WTC11 (cell line): ENCODE results near the gene PABPC3. TPM values are rescaled to one million over a fixed set of nuclear protein-coding genes. Genes with fewer than 3 reads are reported as not detected.
A peak's percentile ranks its signal among the peaks of the same experiment; 100 is the strongest.

Experiments
- ATAC-seq: fragments of 200-7000 bp; cut with Tn5 transposase; 2 replicates; pipeline ENCODE4 v1.10.0; 2021; ENCODE audit warnings: mild to moderate bottlenecking, moderate library complexity
- CTCF ChIA-PET: fragments of 300-600 bp; sonication (Branson Sonifier 250); formaldehyde crosslinking; loops from one replicate; lab custom pipeline; 2021; ENCODE audit warnings: antibody characterized with exemption; lab: Charles Lee
- POLR2A ChIA-PET: fragments of 350-600 bp; sonication (Branson Sonifier 250); formaldehyde crosslinking; loops from one replicate; lab custom pipeline; 2021; ENCODE audit warnings: antibody characterized with exemption; lab: Charles Lee
- DNase-seq: peaks from one replicate; pipeline ENCODE4 v3.0.0; 2021; ENCODE audit warnings: low spot score
- H3K27ac Mint-ChIP-seq: 2 replicates; pipeline ENCODE4 v1.8.0; 2021; ENCODE audit warnings: mixed read lengths
- H3K27me3 Mint-ChIP-seq: 2 replicates; pipeline ENCODE4 v1.8.0; 2021; ENCODE audit warnings: low read depth, mild to moderate bottlenecking, moderate library complexity, mixed read lengths
- H3K36me3 Mint-ChIP-seq: 2 replicates; pipeline ENCODE4 v1.8.0; 2021; ENCODE audit warnings: mixed read lengths
- H3K4me1 Mint-ChIP-seq: 2 replicates; pipeline ENCODE4 v1.8.0; 2022; ENCODE audit warnings: mixed read lengths
- H3K4me3 Mint-ChIP-seq: 2 replicates; pipeline ENCODE4 v1.8.0; 2021; ENCODE audit warnings: mild to moderate bottlenecking, moderate library complexity, mixed read lengths
- H3K9me3 Mint-ChIP-seq: 2 replicates; pipeline ENCODE4 v1.8.0; 2021; ENCODE audit warnings: mixed read lengths
- CREM ChIP-seq: sonication (generic); formaldehyde crosslinking; IDR thresholded peaks from 2 replicates; pipeline ENCODE4 v1.8.1; 2022; ENCODE audit warnings: mild to moderate bottlenecking, missing genetic modification reagents, moderate library complexity
- ESRRA ChIP-seq: sonication (generic); formaldehyde crosslinking; IDR thresholded peaks from 2 replicates; pipeline ENCODE4 v1.8.1; 2022; ENCODE audit warnings: mild to moderate bottlenecking, missing genetic modification reagents, borderline replicate concordance
- FOXJ3 ChIP-seq: sonication (generic); formaldehyde crosslinking; IDR thresholded peaks from 2 replicates; pipeline ENCODE4 v1.9.0; 2021; ENCODE audit warnings: missing genetic modification reagents, mild to moderate bottlenecking, borderline replicate concordance
- FOXK1 ChIP-seq: sonication (generic); formaldehyde crosslinking; IDR thresholded peaks from 2 replicates; pipeline ENCODE4 v1.8.0; 2022; ENCODE audit warnings: mild to moderate bottlenecking, moderate library complexity, missing genetic modification reagents
- FOXP1 ChIP-seq: sonication (generic); formaldehyde crosslinking; IDR thresholded peaks from 2 replicates; pipeline ENCODE4 v1.8.0; 2022; ENCODE audit warnings: missing genetic modification reagents, mild to moderate bottlenecking, moderate library complexity, borderline replicate concordance
- GRHL2 ChIP-seq: fragments of 250-450 bp; sonication (Bioruptor Pico); IDR thresholded peaks from 2 replicates; pipeline ENCODE4 v1.8.0; 2022; ENCODE audit warnings: mild to moderate bottlenecking, moderate library complexity; ENCODE audit not compliant: insufficient replicate concordance, severe bottlenecking
- GTF2I ChIP-seq: fragments of 250-450 bp; sonication (Bioruptor Pico); conservative IDR thresholded peaks from 2 replicates; pipeline ENCODE4 v1.4.0; 2021; ENCODE audit warnings: mild to moderate bottlenecking
- HMGA2 ChIP-seq: fragments of 250-450 bp; sonication (Bioruptor Pico); IDR thresholded peaks from 2 replicates; pipeline ENCODE4 v1.4.0; 2021; ENCODE audit warnings: mild to moderate bottlenecking, moderate library complexity
- NR1H2 ChIP-seq: sonication (generic); formaldehyde crosslinking; IDR thresholded peaks from 2 replicates; pipeline ENCODE4 v1.9.0; 2021; ENCODE audit warnings: mild to moderate bottlenecking, moderate library complexity, missing genetic modification reagents
- NR3C1 ChIP-seq: sonication (generic); formaldehyde crosslinking; conservative IDR thresholded peaks from 2 replicates; pipeline ENCODE4 v1.8.1; 2023; ENCODE audit warnings: low read depth, mild to moderate bottlenecking, missing genetic modification reagents
- SOX15 ChIP-seq: fragments of 250-450 bp; sonication (Bioruptor Pico); IDR thresholded peaks from 2 replicates; pipeline ENCODE4 v1.9.0; 2021; ENCODE audit warnings: mild to moderate bottlenecking
- ZNF263 ChIP-seq: sonication (generic); formaldehyde crosslinking; IDR thresholded peaks from 2 replicates; pipeline ENCODE4 v1.8.1; 2022; ENCODE audit warnings: low read depth, mild to moderate bottlenecking, moderate library complexity, missing genetic modification reagents
- total RNA-seq: library from RNA; stranded (reverse); gene quantifications from 3 replicates; pipeline ENCODE4 v1.2.3, GENCODE V29; 2021
- TF ChIP-seq, protein P1 (sequence below): sonication (generic); formaldehyde crosslinking; IDR thresholded peaks from 2 replicates; pipeline ENCODE4 v1.8.1; 2023; ENCODE audit warnings: mild to moderate bottlenecking, missing genetic modification reagents, moderate library complexity
- TF ChIP-seq, protein P2 (sequence below): sonication (generic); formaldehyde crosslinking; IDR thresholded peaks from 2 replicates; pipeline ENCODE4 v1.8.0; 2023; ENCODE audit warnings: mild to moderate bottlenecking, missing genetic modification reagents
- TF ChIP-seq, protein P3 (sequence below): sonication (generic); formaldehyde crosslinking; IDR thresholded peaks from 2 replicates; pipeline ENCODE4 v1.8.1; 2023; ENCODE audit warnings: mild to moderate bottlenecking, missing genetic modification reagents, borderline replicate concordance
- TF ChIP-seq, protein P4 (sequence below): sonication (generic); formaldehyde crosslinking; IDR thresholded peaks from 2 replicates; pipeline ENCODE4 v1.8.0; 2023; ENCODE audit warnings: missing genetic modification reagents, mild to moderate bottlenecking, borderline replicate concordance
- TF ChIP-seq, protein P5 (sequence below): sonication (generic); formaldehyde crosslinking; conservative IDR thresholded peaks from 2 replicates; pipeline ENCODE4 v1.8.1; 2023; ENCODE audit warnings: mild to moderate bottlenecking, low read depth, missing genetic modification reagents, moderate library complexity

PABPC3 gene
- total RNA-seq, 1 experiment from 2014 or later, result 0.35 TPM

DNA sequence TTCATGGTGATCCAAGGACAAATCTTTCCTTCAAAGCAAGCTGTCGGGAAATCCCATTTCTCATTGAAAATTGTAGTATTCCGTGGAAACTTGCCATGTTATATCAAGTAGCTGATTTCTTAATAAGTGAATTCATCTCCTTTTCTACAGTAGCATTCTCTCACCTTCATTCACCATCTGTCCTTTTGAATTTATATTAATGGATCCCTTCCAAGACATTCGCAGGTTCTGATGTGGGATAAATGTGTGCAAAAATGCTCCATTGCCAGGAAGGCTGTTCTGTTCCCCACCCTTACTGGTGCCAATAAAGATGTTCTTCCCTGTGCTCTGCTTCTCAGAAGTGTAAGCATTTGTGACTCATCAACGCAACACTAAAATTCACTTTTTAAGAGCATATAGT is 40.0 kb downstream of the PABPC3 start:
- peaks cover 22% of the 10 kb centered on the region for H3K9me3 Mint-ChIP-seq
- peaks cover 23% of the 10 kb centered on the region for H3K36me3 Mint-ChIP-seq
- H3K27ac Mint-ChIP-seq, result peak overlapping the region; percentile 54; the same call in 1 of the 2 replicates
- ChIA-PET POLR2A (no interaction called here), CTCF (no interaction called here)
- ATAC-seq, result no peak
- H3K4me1 Mint-ChIP-seq, result peaks cover 61% of the 10 kb centered on the region
- TF ChIP-seq FOXP1 (CRISPR knock-in tag) (no peak), HMGA2 (CRISPR knock-in tag) (no peak), CREM (no peak), GTF2I (CRISPR knock-in tag) (no peak), SOX15 (CRISPR knock-in tag) (no peak), GRHL2 (CRISPR knock-in tag) (no peak), FOXJ3 (CRISPR knock-in tag) (no peak), ZNF263 (no peak), FOXK1 (CRISPR knock-in tag) (no peak), NR3C1 (CRISPR knock-in tag) (no peak), NR1H2 (CRISPR knock-in tag) (no peak), ESRRA (CRISPR knock-in tag) (no peak)
- TF ChIP-seq, protein P1, sequence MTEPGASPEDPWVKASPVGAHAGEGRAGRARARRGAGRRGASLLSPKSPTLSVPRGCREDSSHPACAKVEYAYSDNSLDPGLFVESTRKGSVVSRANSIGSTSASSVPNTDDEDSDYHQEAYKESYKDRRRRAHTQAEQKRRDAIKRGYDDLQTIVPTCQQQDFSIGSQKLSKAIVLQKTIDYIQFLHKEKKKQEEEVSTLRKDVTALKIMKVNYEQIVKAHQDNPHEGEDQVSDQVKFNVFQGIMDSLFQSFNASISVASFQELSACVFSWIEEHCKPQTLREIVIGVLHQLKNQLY (CRISPR knock-in tag), result no peak
- TF ChIP-seq, protein P2, sequence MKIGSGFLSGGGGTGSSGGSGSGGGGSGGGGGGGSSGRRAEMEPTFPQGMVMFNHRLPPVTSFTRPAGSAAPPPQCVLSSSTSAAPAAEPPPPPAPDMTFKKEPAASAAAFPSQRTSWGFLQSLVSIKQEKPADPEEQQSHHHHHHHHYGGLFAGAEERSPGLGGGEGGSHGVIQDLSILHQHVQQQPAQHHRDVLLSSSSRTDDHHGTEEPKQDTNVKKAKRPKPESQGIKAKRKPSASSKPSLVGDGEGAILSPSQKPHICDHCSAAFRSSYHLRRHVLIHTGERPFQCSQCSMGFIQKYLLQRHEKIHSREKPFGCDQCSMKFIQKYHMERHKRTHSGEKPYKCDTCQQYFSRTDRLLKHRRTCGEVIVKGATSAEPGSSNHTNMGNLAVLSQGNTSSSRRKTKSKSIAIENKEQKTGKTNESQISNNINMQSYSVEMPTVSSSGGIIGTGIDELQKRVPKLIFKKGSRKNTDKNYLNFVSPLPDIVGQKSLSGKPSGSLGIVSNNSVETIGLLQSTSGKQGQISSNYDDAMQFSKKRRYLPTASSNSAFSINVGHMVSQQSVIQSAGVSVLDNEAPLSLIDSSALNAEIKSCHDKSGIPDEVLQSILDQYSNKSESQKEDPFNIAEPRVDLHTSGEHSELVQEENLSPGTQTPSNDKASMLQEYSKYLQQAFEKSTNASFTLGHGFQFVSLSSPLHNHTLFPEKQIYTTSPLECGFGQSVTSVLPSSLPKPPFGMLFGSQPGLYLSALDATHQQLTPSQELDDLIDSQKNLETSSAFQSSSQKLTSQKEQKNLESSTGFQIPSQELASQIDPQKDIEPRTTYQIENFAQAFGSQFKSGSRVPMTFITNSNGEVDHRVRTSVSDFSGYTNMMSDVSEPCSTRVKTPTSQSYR (CRISPR knock-in tag), result no peak
- TF ChIP-seq, protein P3, sequence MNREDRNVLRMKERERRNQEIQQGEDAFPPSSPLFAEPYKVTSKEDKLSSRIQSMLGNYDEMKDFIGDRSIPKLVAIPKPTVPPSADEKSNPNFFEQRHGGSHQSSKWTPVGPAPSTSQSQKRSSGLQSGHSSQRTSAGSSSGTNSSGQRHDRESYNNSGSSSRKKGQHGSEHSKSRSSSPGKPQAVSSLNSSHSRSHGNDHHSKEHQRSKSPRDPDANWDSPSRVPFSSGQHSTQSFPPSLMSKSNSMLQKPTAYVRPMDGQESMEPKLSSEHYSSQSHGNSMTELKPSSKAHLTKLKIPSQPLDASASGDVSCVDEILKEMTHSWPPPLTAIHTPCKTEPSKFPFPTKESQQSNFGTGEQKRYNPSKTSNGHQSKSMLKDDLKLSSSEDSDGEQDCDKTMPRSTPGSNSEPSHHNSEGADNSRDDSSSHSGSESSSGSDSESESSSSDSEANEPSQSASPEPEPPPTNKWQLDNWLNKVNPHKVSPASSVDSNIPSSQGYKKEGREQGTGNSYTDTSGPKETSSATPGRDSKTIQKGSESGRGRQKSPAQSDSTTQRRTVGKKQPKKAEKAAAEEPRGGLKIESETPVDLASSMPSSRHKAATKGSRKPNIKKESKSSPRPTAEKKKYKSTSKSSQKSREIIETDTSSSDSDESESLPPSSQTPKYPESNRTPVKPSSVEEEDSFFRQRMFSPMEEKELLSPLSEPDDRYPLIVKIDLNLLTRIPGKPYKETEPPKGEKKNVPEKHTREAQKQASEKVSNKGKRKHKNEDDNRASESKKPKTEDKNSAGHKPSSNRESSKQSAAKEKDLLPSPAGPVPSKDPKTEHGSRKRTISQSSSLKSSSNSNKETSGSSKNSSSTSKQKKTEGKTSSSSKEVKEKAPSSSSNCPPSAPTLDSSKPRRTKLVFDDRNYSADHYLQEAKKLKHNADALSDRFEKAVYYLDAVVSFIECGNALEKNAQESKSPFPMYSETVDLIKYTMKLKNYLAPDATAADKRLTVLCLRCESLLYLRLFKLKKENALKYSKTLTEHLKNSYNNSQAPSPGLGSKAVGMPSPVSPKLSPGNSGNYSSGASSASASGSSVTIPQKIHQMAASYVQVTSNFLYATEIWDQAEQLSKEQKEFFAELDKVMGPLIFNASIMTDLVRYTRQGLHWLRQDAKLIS (CRISPR knock-in tag), result no peak
- TF ChIP-seq, protein P4, sequence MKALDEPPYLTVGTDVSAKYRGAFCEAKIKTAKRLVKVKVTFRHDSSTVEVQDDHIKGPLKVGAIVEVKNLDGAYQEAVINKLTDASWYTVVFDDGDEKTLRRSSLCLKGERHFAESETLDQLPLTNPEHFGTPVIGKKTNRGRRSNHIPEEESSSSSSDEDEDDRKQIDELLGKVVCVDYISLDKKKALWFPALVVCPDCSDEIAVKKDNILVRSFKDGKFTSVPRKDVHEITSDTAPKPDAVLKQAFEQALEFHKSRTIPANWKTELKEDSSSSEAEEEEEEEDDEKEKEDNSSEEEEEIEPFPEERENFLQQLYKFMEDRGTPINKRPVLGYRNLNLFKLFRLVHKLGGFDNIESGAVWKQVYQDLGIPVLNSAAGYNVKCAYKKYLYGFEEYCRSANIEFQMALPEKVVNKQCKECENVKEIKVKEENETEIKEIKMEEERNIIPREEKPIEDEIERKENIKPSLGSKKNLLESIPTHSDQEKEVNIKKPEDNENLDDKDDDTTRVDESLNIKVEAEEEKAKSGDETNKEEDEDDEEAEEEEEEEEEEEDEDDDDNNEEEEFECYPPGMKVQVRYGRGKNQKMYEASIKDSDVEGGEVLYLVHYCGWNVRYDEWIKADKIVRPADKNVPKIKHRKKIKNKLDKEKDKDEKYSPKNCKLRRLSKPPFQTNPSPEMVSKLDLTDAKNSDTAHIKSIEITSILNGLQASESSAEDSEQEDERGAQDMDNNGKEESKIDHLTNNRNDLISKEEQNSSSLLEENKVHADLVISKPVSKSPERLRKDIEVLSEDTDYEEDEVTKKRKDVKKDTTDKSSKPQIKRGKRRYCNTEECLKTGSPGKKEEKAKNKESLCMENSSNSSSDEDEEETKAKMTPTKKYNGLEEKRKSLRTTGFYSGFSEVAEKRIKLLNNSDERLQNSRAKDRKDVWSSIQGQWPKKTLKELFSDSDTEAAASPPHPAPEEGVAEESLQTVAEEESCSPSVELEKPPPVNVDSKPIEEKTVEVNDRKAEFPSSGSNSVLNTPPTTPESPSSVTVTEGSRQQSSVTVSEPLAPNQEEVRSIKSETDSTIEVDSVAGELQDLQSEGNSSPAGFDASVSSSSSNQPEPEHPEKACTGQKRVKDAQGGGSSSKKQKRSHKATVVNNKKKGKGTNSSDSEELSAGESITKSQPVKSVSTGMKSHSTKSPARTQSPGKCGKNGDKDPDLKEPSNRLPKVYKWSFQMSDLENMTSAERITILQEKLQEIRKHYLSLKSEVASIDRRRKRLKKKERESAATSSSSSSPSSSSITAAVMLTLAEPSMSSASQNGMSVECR (CRISPR knock-in tag), result no peak
- TF ChIP-seq, protein P5, sequence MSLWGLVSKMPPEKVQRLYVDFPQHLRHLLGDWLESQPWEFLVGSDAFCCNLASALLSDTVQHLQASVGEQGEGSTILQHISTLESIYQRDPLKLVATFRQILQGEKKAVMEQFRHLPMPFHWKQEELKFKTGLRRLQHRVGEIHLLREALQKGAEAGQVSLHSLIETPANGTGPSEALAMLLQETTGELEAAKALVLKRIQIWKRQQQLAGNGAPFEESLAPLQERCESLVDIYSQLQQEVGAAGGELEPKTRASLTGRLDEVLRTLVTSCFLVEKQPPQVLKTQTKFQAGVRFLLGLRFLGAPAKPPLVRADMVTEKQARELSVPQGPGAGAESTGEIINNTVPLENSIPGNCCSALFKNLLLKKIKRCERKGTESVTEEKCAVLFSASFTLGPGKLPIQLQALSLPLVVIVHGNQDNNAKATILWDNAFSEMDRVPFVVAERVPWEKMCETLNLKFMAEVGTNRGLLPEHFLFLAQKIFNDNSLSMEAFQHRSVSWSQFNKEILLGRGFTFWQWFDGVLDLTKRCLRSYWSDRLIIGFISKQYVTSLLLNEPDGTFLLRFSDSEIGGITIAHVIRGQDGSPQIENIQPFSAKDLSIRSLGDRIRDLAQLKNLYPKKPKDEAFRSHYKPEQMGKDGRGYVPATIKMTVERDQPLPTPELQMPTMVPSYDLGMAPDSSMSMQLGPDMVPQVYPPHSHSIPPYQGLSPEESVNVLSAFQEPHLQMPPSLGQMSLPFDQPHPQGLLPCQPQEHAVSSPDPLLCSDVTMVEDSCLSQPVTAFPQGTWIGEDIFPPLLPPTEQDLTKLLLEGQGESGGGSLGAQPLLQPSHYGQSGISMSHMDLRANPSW (CRISPR knock-in tag), result no peak
- no peak for DNase-seq
- H3K4me3 Mint-ChIP-seq, result no peak overlapping the region
- H3K27me3 Mint-ChIP-seq, result peaks cover 21% of the 10 kb centered on the region
